ENCODE measurements around the gene SFT2D3. TPM values are rescaled to one million over a fixed set of nuclear protein-coding genes. Genes with fewer than 3 reads are reported as not detected.

SFT2D3 gene
- total RNA-seq, 1 experiment from 2014 or later = 3.1 TPM

GRCh38 chr2:127726158-127726880, 25.0 kb downstream of the SFT2D3 start:
- intact Hi-C loops (cut with micrococcal nuclease) = no loop called here
- H3K9me2 ChIP-seq (ENCODE audit: insufficient read depth) = no peaks in the 10 kb centered on the region
- no peak overlapping the region for H3K4me2 ChIP-seq (ENCODE audit: low read length)
- no peak for TF ChIP-seq REST (IDR thresholded peaks at IDR 0.05; ENCODE audit: low read depth)
- no peak for TF ChIP-seq CEBPB (IDR thresholded peaks at IDR 0.05; ENCODE audit: low read depth)
- TF ChIP-seq EZH2 (IDR thresholded peaks at IDR 0.05) = no peak
- TF ChIP-seq ZBTB33 (IDR thresholded peaks at IDR 0.05; ENCODE audit: extremely low read depth, insufficient replicate concordance, low read length) = no peak
- no peak for TF ChIP-seq RAD21 (IDR thresholded peaks at IDR 0.05; ENCODE audit: low read depth)
- TF ChIP-seq POLR2AphosphoS5 (IDR thresholded peaks at IDR 0.05; ENCODE audit: low read depth, low read length) = no peak
- TF ChIP-seq SRF (IDR thresholded peaks at IDR 0.05; ENCODE audit: low read depth) = no peak
- no peak for TF ChIP-seq MAX (IDR thresholded peaks at IDR 0.05)
- TF ChIP-seq CTCF (IDR thresholded peaks at IDR 0.05 in 2 of 3, conservative IDR thresholded peaks at IDR 0.05 in 1 of 3; ENCODE audit: borderline replicate concordance in 1 of 3, insufficient read depth in 1 of 3, low read depth in 2 of 3, low read length in 2 of 3) = no peak
- no peak for TF ChIP-seq JUND (IDR thresholded peaks at IDR 0.05)
- no peak for TF ChIP-seq SP1 (IDR thresholded peaks at IDR 0.05; ENCODE audit: low read depth)
- no peak for TF ChIP-seq EGR1 (IDR thresholded peaks at IDR 0.05; ENCODE audit: low read depth)
- TF ChIP-seq TCF7L2 (IDR thresholded peaks at IDR 0.05; ENCODE audit: borderline replicate concordance, extremely low read depth, insufficient read depth, insufficient read length) = no peak
- TF ChIP-seq ELF1 (IDR thresholded peaks at IDR 0.05; ENCODE audit: borderline replicate concordance, low read depth) = no peak
- no peak for TF ChIP-seq ATF3 (IDR thresholded peaks at IDR 0.05)
- no peak for TF ChIP-seq YY1 (IDR thresholded peaks at IDR 0.05; ENCODE audit: extremely low read depth, insufficient replicate concordance, low read depth, low read length)
- TF ChIP-seq ZFX (IDR thresholded peaks at IDR 0.05) = no peak
- no peak for TF ChIP-seq FOSL1 (IDR thresholded peaks at IDR 0.05; ENCODE audit: low read depth)
- DNase-seq (ENCODE audit: low read depth, low spot score) (no peak), ATAC-seq (no peak)
- H3K36me3 ChIP-seq (ENCODE audit: control insufficient read depth in 1 of 2, insufficient read depth in 2 of 2, low read length in 2 of 2) = peaks cover 11 to 14% of the 10 kb centered on the region in 2 experiments; a peak in 3 of 4 replicates
- H4K20me1 ChIP-seq (ENCODE audit: insufficient read depth) = no peaks in the 10 kb centered on the region
- H3K4me3 ChIP-seq (replicated peaks in 1 of 2; ENCODE audit: low read depth in 1 of 2, low read length in 2 of 2) = no peak overlapping the region
- no peak overlapping the region for H3K9ac ChIP-seq (ENCODE audit: low read length)
- H3K27me3 ChIP-seq (ENCODE audit: insufficient read depth, low read length) = no peaks in the 10 kb centered on the region
- CTCF ChIA-PET = no interaction called here
- peaks cover 0 to 10% of the 10 kb centered on the region in 2 experiments; a peak in 2 of 4 replicates for H3K4me1 ChIP-seq (ENCODE audit: control insufficient read depth in 1 of 2, insufficient read depth in 2 of 2, low read length in 2 of 2)
- no peaks in the 10 kb centered on the region for H3K9me3 ChIP-seq (ENCODE audit: control insufficient read depth in 1 of 2, insufficient read depth in 1 of 2, low read depth in 1 of 2, low read length in 2 of 2)
- POLR2A ChIA-PET = no interaction called here
- no peak overlapping the region for H3K27ac ChIP-seq (ENCODE audit: low read depth, low read length)
- no peak overlapping the region for H2AFZ ChIP-seq (ENCODE audit: low read depth, low read length, poor library complexity, severe bottlenecking)
- H3K79me2 ChIP-seq (ENCODE audit: insufficient read depth, low read length) = no peaks in the 10 kb centered on the region
- no TSS peak for BruUV-seq (replicated peaks)
- RAD21 ChIA-PET (ENCODE audit: low non-redundant PET in 1 of 2, low total read pairs in 2 of 2, uncharacterized antibody in 2 of 2, unreplicated experiment in 2 of 2) = no interaction called here

Data from HCT116 (cell line).